ENCODE measurements around the gene CCDC192.
"Not testable (repeated sequence)": the region's sequence is repeated elsewhere in the genome, so short reads cannot be mapped to it uniquely, and the experiment has no call there.

The CCDC192 gene

GRCh38 chr5:127699416-127699815 is 3.8 kb upstream of the CCDC192 start:
- DNase-seq (ENCODE audit: low read depth): no peak

GRCh38 chr5:127700237-127700766 is 2.9 kb upstream of the CCDC192 start:
- no peak for DNase-seq (ENCODE audit: low read depth)

GRCh38 chr5:127702434-127702833 is 757 bp upstream of the CCDC192 start:
- no peak for DNase-seq (ENCODE audit: low read depth)

- DNase-seq (ENCODE audit: low read depth): no peak
Measured at GRCh38 chr5:127705120-127705892, 2.1 kb downstream of the CCDC192 start.

GRCh38 chr5:127706691-127707090 is 3.5 kb downstream of the CCDC192 start:
- DNase-seq (ENCODE audit: low read depth): no peak

GRCh38 chr5:127707209-127707608 is 4.0 kb downstream of the CCDC192 start:
- DNase-seq (ENCODE audit: low read depth): no peak

GRCh38 chr5:127713083-127713482 is 9.9 kb downstream of the CCDC192 start:
- not testable (repeated sequence) for DNase-seq (ENCODE audit: low read depth)

- DNase-seq (ENCODE audit: low read depth): no peak
Measured at GRCh38 chr5:127718181-127718580, 15.0 kb downstream of the CCDC192 start.

- DNase-seq (ENCODE audit: low read depth): no peak
Measured at GRCh38 chr5:127723571-127723970, 20.4 kb downstream of the CCDC192 start.

GRCh38 chr5:127725673-127726072 is 22.5 kb downstream of the CCDC192 start:
- no peak for DNase-seq (ENCODE audit: low read depth)

- DNase-seq (ENCODE audit: low read depth): no peak
Measured at GRCh38 chr5:127732963-127733362, 29.8 kb downstream of the CCDC192 start.

GRCh38 chr5:127739348-127739747 is 36.2 kb downstream of the CCDC192 start:
- DNase-seq (ENCODE audit: low read depth): not testable (repeated sequence)

GRCh38 chr5:127739807-127740384 is 36.7 kb downstream of the CCDC192 start:
- DNase-seq (ENCODE audit: low read depth): no peak

- DNase-seq (ENCODE audit: low read depth): no peak
Measured at GRCh38 chr5:127741412-127741811, 38.2 kb downstream of the CCDC192 start.

- no peak for DNase-seq (ENCODE audit: low read depth)
Measured at GRCh38 chr5:127744241-127744640, 41.0 kb downstream of the CCDC192 start.

- no peak for DNase-seq (ENCODE audit: low read depth)
Measured at GRCh38 chr5:127746756-127747155, 43.6 kb downstream of the CCDC192 start.

- DNase-seq (ENCODE audit: low read depth): not testable (repeated sequence)
Measured at GRCh38 chr5:127752503-127753265, 49.5 kb downstream of the CCDC192 start.

GRCh38 chr5:127754259-127754658 is 51.1 kb downstream of the CCDC192 start:
- no peak for DNase-seq (ENCODE audit: low read depth)

- no peak for DNase-seq (ENCODE audit: low read depth)
Measured at GRCh38 chr5:127754706-127755105, 51.5 kb downstream of the CCDC192 start.

GRCh38 chr5:127757576-127757975 is 54.4 kb downstream of the CCDC192 start:
- no peak for DNase-seq (ENCODE audit: low read depth)

- no peak for DNase-seq (ENCODE audit: low read depth)
Measured at GRCh38 chr5:127758766-127759283, 55.6 kb downstream of the CCDC192 start.

- no peak for DNase-seq (ENCODE audit: low read depth)
Measured at GRCh38 chr5:127761869-127762268, 58.7 kb downstream of the CCDC192 start.

Measured in stimulated activated CD4-positive, alpha-beta T cell treated with anti-CD3 and anti-CD28 coated beads, Interleukin-2, amount 100 ng/mL, for 4 hours (primary cell).